Stimulated activated CD8-positive, alpha-beta memory T cell treated with anti-CD3 and anti-CD28 coated beads, Interleukin-7, amount 100 ng/mL, for 1 hour (primary cell): ENCODE measurements around the gene NDFIP1.
"Not testable (repeated sequence)": the region's sequence is repeated elsewhere in the genome, so short reads cannot be mapped to it uniquely, and the experiment has no call there.

Experiments
- DNase-seq, 2 donors: peaks; one replicate each; pipeline ENCODE4 v3.0.0-alpha.2; 2020; ENCODE audit warnings: low read depth in 2 of 2

NDFIP1 gene

DNA sequence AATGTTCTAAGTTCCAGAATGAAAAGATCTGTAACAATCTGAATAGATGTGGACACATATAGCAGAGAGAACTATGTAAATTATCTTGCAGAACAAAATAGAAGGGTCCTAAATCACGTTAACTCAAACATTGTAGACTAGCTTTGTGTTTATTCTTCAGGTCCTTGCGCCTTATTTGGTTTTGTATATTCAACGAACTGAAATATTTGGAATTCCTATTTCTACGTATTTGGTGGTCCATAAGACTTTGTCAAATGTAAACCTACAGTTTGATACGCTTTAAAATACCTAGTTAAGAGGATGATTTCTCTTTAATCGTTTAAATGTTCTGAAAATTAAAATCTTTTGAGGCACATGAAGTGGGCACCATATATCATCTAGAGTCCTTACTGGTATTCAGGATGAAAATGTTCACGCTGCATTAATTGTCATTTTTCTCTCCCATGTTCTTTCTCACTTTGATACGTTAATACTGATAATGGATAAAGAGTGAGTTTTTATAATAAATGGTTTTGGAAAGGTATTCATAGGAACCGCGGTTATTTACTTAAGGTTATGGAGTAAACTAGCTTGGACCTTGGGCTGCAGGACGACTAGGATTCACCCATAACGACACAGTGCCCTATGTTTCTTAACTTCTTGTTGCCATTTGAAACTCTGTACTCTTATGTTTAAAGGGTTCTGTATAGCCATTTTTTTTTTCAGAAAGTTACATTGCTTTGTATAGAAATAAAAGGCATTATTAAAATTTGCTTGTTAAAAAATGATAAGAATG is 45.3 kb downstream of the NDFIP1 start:
- no peak for DNase-seq

DNA sequence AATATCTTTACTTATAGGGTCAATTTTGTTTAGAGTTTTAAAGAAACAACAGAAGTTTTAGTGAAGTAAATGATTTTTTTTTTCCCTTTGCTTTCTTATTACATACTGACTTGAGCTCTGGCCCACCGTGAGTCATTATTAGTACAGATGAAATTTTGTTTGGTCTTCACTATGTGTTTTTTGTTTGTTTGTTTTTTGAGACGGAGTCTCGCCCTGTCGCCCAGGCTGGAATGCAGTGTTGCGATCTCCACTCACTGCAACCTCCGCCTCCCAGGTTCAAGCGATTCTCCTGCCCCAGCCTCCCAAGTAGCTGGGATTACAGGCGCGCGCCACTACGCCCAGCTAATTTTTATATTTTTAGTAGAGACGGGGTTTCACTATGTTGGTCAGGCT is 45.9 kb downstream of the NDFIP1 start:
- DNase-seq, result not testable (repeated sequence)

- DNase-seq, result no peak
Observed at GRCh38 chr5:142156839-142157463, 48.4 kb downstream of the NDFIP1 start.

DNA sequence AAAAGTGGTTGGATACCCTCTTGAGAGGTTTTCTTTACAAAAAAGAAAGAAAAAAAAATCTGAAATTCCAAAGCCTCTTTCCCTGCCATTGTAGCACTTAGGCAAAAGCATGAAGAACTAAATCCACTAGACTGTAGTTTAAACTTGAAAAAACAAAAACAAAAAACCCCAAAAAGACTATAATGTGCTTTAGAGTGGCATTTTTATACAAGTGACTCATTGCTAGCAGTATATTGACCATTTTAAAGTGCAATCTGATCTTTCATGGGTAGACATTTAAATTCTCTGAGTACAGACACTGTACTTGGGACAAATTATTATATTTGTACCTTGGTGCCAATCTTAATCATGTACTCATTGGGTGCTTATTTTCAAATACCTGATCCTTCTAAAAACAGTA is 50.8 kb downstream of the NDFIP1 start:
- no peak for DNase-seq

GRCh38 chr5:142164315-142164714 is 55.7 kb downstream of the NDFIP1 start:
- no peak for DNase-seq

- no peak for DNase-seq
Observed at GRCh38 chr5:142166754-142167153, 58.2 kb downstream of the NDFIP1 start.

GRCh38 chr5:142167458-142167857 is 58.9 kb downstream of the NDFIP1 start:
- DNase-seq, result no peak

DNA sequence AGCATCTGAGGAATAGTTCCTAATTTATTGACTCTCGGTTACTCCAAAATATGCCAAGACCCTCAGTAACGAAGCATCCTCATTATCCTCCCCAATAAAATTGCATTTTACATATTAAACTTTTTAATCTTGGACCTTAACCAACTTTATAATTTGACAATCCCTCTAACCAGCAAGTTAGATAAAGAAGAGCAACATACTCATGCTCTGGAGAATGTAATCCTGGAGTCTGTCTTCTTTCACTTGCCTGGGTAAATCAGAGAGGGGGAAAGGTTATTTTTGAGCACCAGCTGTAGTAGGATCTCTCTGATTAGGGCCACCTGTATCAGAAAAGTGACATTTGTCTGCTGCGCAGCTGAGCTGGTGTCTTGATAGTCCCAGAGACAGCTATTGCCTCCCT is 59.8 kb downstream of the NDFIP1 start:
- DNase-seq, result no peak

- no peak for DNase-seq
Observed at GRCh38 chr5:142170254-142170953, 61.8 kb downstream of the NDFIP1 start.

- no peak for DNase-seq
Observed at GRCh38 chr5:142171270-142171669, 62.7 kb downstream of the NDFIP1 start.

DNA sequence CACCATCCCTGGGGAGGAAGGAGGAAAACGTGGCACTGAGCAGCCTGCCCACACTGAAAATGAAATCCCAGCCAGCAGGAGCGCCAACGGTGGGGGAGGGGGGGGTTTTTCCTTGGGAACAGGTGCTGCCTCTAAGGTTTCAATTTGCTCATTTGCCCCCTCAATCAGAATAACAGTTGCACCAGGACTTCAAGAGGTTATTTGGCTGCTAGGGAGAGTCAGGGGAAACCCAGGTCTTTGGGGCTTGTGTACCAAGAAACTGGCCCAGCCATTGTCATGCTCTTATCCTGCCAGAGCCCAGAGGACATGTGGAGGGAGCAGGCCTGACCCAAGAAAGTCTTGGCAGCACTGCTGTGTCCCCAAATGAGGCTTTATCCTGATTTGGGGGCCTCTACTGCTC is 66.5 kb downstream of the NDFIP1 start:
- DNase-seq, result no peak

DNA sequence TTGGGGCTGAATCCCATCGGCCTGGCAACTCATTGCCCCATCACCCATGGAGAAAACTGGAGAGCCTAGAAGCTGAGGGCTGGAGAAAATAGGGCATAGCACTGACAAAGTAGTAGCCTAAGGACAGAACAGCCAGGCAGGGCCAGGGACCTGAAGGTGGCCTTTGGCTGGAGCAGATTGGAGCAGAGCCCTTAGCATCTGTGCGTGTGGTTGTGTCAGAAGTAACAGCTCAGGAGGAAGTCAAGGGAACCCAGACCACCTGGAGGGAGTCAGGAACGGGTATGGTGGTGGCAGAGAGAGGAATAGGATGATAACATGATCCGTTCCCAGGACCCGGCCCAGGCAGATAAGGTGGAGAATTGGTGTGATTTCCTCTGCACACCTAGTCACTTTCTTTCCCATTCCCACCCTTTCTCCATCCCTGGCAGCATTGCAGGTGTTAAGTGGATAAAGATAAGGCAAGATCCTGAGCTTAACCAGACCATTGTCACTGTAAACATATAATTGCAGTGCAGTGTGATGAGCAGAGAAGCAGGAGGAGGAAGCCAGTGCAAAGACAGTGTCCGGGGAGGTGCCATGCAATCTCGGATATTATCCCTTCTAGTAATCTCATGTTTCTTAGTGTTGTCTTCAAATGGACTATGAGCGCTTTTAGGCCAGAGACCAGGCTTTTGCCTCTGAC is 67.0 kb downstream of the NDFIP1 start:
- no peak for DNase-seq

- DNase-seq, result no peak
Observed at GRCh38 chr5:142176255-142176654, 67.7 kb downstream of the NDFIP1 start.

DNA sequence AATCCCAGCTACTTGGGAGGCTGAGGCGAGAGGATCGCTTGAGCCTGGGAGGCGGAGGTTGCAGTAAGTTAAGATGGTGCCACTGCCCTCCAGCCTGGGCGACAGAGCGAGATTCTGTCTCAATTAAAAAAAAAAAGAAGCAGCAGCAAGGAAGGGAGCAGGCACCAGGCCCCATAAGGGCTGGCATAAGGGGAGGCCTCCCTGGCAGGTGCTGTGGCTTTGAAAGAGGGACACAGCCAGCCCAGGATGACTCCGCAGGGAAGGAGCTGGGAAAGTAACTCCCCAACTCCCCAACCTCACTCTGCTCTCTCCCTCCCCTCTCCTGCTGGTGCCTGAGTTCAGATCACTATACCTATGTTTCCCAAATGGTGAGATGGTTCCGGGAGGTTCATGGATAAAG is 70.1 kb downstream of the NDFIP1 start:
- no peak for DNase-seq

GRCh38 chr5:142179776-142180387 is 71.3 kb downstream of the NDFIP1 start:
- no peak for DNase-seq

DNA sequence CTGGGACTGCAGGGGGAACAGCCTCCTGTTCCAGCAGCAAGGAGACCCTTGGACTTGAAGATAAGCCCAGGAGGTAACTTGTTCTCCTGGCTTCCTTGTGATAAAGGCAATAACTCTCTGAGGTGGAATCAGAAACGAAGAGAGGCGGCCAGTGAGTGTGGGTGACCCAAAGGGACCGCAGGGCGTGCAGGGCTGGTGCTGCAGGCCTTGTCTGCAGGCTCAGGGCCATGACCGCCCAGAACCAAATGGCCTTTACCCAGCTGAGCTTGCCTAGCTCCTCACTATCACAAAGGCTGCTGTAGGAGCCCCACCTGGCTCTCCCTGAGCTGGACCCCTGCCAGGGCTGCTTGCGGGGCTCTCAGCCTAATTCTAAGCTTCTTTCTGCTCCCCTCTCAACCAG is 72.5 kb downstream of the NDFIP1 start:
- DNase-seq, result no peak

GRCh38 chr5:142181547-142182163 is 73.1 kb downstream of the NDFIP1 start:
- no peak for DNase-seq

GRCh38 chr5:142182840-142183239 is 74.3 kb downstream of the NDFIP1 start:
- no peak for DNase-seq

- no peak for DNase-seq
Observed at GRCh38 chr5:142183561-142183960, 75.0 kb downstream of the NDFIP1 start.

GRCh38 chr5:142184988-142185387 is 76.4 kb downstream of the NDFIP1 start:
- DNase-seq, result no peak

GRCh38 chr5:142186514-142186856 is 77.9 kb downstream of the NDFIP1 start:
- DNase-seq, result no peak
